CD1c-positive myeloid dendritic cell (primary cell): ENCODE results near the gene C1QC.
A peak's percentile ranks its signal among the peaks of the same experiment; 100 is the strongest.

Experiments
- DNase-seq: peaks from one replicate; pipeline ENCODE4 v3.0.0-alpha.2; 2016; ENCODE audit errors: extremely low spot score

C1QC gene

GRCh38 chr1:22619252-22619651, 24.2 kb upstream of the C1QC start:
- no peak for DNase-seq

DNA sequence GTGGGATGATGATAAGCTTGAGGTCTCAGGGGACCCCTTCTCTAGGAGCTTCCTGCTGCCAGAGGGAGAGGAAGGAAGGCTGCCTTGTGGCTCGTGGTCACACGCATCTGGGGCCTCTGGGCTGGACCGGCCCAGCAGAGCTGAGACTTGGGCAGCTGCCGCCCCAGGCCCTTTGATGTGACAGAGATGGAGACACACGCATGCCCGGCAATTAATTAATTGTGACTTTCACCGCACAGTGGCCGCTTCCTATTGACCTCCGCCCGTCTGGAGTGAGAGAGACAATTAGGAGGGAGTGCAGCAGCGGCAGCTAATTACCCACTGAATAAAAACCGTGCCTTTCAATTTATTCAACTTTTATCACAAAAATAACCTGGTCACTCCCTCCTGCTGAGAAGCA, 23.6 kb upstream of the C1QC start:
- DNase-seq: no peak

DNA sequence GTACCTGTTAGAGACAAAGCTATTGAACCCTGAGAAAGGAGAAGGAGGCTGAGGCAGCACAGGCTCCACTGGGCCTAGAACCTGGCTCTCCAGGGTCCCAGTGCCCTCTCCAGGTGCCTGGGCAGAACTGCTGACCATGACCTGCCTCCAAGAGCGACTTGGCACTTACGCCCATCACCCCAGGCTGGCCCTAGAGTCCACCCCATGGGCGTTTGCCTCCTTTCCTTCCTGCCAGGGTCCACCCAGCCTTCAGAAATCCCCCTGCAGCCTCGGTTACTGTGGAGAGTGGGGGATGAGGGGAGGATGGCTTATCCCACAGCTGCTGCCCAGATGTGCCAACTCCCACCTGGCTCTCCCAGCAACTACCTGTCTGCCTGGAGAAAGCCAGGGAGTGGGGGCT, 21.7 kb upstream of the C1QC start:
- DNase-seq: no peak

DNA sequence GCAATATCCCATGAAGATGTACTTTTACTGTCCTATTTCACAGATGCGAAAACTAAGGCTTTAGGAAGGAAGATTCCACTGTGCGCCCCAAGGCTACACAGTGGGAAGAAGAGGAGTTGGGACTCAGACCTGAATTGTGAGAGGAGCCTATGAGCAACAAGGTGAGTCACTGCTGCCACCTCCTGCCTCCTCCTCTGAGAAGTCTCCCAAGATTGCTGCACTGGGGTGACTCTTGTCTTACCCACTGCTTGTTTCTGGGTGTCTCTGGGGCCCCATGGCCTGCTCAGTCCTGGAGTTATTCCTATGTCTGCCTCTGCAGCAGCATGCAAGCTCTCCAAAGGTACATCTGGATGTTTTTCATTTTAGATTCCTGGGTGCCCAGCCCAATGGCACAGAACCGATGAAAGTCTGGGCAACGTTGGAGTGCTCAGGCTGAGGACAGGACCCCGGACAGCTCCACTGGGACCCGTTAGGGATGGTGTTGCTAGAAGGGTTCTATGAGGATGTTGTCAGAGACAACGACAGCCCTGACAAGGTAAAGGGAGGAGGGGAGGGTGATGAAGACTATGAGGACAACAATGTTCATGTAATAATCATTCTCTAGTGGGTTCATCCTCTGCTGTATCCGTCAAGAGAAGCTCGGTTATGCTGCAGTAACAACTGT, 18.0 kb upstream of the C1QC start:
- DNase-seq: no peak

- no peak for DNase-seq
These were observed 16.9 kb upstream of the C1QC start for GRCh38 chr1:22626237-22627157.

- DNase-seq: no peak
These were observed 16.1 kb upstream of the C1QC start for GRCh38 chr1:22627331-22627730.

DNA sequence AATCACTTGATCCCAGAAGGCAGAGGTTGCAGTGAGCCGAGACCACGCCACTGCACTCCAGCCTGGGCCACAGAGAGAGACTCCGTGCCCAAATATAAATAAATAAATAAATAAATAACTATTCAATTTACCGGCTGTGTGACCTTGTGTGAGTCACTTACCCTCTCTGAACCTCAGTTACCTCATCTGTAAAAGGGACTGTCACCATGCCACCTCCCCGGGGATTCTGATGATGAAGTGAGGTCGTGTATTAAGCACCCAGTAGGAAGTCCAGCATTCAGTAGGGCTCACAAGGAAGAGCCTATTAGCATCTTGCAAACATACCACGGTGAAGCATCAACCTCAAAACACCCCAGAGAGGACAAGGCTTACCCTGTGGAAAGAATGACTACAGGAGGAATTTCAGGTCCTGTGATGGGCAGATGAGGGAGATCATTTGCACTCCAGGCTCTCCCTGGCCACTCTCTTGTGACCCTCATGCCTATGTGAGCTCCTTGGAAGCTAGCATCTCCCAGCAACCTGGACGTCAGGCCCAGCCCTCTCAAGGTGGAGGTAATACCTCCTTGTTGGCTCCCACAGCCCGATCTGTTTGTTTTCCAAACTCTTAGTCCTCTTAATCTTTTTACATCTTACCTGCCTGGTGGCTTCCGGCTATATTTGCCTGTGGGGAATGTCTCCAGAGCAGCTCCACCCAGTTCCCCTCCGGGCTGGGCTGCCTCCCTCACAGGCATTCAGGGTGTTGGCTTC, 14.6 kb upstream of the C1QC start:
- DNase-seq: no peak

DNA sequence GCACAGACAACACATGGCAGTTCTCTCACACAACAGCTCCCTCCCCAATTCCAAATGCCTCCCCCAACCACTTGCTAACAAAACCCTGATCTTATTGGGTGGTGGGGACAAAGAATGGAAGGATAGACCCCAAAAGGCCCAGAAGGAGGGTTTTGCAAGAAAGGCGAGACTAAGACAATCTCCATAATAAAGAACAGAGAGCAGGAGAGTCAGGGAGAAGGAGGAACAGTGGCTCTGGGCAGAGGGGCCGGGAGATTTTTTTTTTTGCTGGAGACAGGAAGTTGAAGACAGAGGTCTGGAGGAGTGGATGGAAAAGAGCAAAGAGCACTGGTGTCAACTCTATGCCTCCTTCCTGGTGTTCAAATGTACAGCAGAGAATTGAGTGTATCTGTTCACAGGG, 13.5 kb upstream of the C1QC start:
- no peak for DNase-seq

DNA sequence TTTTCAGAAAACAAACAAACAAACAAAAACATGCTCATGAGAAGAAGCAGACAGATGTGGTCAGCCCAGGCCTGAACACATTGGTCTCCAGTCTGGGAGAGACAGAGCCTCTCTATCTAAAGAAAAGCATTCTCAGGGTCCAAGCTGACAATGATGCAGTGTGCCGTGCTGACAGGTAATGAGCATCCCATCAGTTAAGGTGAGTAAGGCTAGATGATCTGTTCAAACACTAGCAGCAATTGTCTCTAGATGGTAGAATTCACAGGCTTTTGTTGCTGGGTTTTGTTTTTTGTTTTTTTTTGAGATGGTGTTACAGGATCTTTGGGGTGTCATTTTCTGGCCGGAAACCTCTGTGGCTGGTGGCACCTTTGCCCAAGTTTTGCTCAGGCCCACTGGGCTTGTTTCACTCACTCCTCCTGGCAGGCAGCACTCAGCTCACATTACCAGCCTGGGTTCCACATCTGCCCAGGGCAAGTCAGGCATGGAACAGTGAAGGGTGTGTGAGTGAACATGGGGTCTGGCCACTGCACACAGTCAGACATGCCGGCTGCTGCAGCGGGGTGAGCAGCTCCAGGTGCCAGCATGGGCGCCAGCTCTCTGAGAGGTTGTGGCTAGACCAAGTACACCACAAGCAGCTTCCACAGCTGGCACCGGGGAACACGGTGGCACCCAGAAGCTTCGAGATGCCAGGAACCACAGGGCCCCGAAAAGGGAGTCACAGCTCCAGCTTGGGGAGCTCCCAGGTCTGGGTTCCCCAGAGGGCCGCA, 9.6 kb upstream of the C1QC start:
- DNase-seq: no peak

- DNase-seq: no peak
These were observed 8.0 kb upstream of the C1QC start for GRCh38 chr1:22635436-22635835.

- peak; percentile 91 for DNase-seq
These were observed 7.1 kb upstream of the C1QC start, which contains the start of gene C1QA for GRCh38 chr1:22636353-22636752. Gene C1QA, plus strand, starts transcription at chr1:22636628. Its CDS starts 989 bp downstream, at chr1:22637617.

DNA sequence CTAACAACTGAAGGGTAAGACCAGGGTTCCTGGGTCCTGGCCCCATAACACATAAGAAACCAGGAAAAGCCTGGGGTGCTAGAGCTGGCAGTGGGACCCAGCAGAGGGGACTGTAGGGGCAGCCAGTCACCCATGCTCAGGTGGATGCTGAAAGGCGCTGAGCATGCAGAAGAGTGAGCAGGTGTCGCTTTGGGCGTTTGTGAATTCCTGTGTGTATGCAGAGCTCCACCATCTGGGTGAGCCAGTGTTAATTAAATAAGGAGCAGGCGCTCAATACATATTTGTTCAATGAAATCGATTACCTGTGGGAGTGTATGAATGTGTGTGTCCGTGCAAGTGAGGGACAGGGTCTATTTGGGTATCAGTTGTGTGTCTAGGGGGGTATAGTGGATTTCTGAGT, 6.5 kb upstream of the C1QC start:
- DNase-seq: no peak

GRCh38 chr1:22637907-22638445, 5.5 kb upstream of the C1QC start:
- no peak for DNase-seq

DNA sequence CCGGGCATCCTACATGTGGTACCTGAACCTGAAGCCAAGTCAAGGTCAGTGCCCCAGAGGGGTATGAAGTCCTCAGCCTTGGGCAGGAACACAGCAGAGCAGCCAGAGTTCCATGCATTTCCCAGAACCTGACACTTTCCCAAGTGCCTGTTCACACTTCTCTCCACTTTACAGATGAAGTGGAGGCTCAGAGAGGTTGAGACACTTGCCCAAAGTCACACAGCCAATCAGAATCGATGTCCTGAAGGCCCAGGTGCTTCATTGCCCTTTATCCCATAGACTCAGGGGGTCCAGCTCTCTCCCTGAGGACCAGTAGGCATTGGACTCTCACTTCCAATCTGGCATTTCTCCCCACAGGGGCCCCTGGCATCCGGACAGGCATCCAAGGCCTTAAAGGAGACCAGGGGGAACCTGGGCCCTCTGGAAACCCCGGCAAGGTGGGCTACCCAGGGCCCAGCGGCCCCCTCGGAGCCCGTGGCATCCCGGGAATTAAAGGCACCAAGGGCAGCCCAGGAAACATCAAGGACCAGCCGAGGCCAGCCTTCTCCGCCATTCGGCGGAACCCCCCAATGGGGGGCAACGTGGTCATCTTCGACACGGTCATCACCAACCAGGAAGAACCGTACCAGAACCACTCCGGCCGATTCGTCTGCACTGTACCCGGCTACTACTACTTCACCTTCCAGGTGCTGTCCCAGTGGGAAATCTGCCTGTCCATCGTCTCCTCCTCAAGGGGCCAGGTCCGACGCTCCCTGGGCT, 4.8 kb upstream of the C1QC start:
- DNase-seq: no peak

GRCh38 chr1:22639286-22639685, 4.1 kb upstream of the C1QC start:
- peak; percentile 17 for DNase-seq

DNA sequence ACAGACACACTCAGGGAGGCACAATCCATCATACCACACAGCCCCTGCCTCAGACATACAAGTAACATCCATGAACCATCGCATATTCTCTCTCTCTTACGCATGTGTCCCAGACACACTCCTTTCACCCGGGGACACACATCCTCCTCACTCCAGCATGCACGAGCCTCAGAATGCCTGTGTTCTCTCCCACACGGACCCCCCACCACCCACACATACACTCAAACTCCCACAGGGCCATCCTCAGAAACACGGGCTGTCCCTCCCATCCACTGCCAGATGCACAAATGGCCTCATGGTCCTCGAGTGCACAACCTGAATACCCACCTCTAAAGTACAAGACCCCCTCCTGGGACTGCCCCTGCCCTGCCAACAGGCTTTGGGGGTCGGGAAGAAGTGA, 2.2 kb upstream of the C1QC start:
- DNase-seq: no peak

DNA sequence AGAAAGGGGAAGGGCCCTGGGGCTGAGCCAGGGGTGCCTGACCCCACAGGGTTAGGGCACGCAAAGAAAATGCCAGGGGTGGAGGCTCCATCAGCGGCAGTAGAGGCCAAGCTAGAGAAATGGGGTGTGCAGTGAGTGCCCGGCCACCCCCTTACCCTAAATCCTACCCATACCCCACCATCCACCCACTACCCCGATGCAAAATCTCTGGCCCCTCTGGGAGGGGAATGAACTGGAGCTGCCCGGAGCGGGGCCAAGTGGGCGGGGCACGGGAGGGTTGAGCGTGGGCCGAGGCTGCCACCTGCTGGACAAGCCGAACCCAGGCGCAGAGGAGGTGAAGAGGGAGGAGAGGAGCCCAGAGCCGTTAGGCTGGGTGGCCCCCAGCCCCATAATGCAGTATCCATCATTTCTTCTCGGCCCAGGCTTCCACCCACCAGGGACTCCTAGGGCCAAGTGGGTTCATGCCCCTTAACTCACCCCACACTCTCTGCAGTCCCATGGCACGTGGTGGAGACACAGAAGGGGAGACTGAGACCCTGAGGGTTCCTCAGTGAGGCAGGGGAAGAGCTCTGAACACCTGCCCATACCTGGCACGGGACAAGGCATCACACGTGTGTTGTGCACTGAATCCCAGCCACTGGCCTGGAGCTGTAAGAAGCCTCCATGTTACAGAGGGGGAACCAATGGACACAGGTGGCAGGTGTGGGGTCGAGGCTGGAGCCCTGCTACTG, 1.4 kb upstream of the C1QC start:
- DNase-seq: peak; percentile 79

DNA sequence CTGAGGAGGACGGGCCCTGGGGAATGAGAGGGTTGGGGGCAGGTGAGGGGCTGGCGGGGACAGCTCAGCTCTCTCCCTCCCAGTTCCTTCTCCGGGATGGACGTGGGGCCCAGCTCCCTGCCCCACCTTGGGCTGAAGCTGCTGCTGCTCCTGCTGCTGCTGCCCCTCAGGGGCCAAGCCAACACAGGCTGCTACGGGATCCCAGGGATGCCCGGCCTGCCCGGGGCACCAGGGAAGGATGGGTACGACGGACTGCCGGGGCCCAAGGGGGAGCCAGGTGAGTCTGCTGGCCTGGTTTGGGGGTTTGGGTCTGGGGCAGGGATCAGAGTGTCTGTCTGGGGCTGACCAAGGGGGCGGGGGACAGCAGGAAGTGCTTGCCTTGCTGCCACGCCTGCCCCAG, 495 bp downstream of the C1QC start:
- no peak for DNase-seq

DNA sequence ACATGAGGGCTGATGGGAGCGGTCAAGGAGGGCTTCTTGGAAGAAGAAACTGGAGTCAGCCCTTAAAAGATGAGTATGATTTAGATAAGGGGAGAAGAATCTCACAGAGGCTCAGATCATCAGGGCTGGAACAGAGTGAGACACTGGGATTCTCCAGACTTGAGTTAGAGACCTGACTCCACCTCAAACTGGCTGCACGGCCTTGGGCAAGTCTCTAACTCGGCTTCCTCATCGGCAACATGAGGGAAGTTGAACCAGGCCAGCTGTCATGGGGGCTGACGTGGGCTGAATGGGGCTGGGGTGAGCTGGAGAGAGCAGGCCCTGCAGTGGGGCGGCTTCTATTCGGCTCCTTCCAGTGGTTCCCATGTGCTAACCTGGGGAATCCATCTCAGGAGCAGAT, 2.5 kb downstream of the C1QC start:
- peak; percentile 77 for DNase-seq

- peak; percentile 58 for DNase-seq
These were observed 3.0 kb downstream of the C1QC start for GRCh38 chr1:22646384-22646783.
